HL-60 (cell line): Measurements from ENCODE around the gene ZBTB49.

Source experiments
- DNase-seq, 2 experiments: peaks; one replicate each; pipeline ENCODE4 v3.0.0-alpha.2; 2010 to 2020; ENCODE audit warnings: low read depth in 1 of 2, low spot score in 1 of 2
- H3K27ac ChIP-seq: fragments of 250-450 bp; sonication (Bioruptor Pico); replicated peaks from 2 replicates; pipeline ENCODE4 v1.5.1; 2020; ENCODE audit warnings: mild to moderate bottlenecking, moderate library complexity
- H3K27me3 ChIP-seq: fragments of 250-450 bp; sonication (Bioruptor Pico); 2 replicates; pipeline ENCODE4 v1.5.1; 2021; ENCODE audit warnings: mild to moderate bottlenecking, moderate library complexity; ENCODE audit not compliant: insufficient read depth, poor library complexity, severe bottlenecking
- H3K4me3 ChIP-seq: replicated peaks from 2 replicates; pipeline ENCODE4 v1.5.1; 2011; ENCODE audit warnings: mild to moderate bottlenecking, control low read depth, low read length; ENCODE audit not compliant: insufficient read depth
- CTCF ChIP-seq: IDR thresholded peaks from one replicate; pipeline ENCODE4 v1.5.1; 2011; ENCODE audit warnings: low read length, control low read depth, inconsistent platforms; ENCODE audit not compliant: insufficient read depth
- GABPA ChIP-seq: IDR thresholded peaks from 2 replicates; pipeline ENCODE4 v1.6.1; 2012; ENCODE audit warnings: low read depth
- POLR2AphosphoS5 ChIP-seq: IDR thresholded peaks from 2 replicates; pipeline ENCODE4 v1.6.1; 2012; ENCODE audit warnings: low read depth
- REST ChIP-seq: IDR thresholded peaks from 2 replicates; pipeline ENCODE4 v1.6.1; 2012; ENCODE audit warnings: low read depth; ENCODE audit not compliant: insufficient replicate concordance
- SPI1 ChIP-seq: IDR thresholded peaks from 2 replicates; pipeline ENCODE4 v1.6.1; 2012; ENCODE audit warnings: low read depth, mild to moderate bottlenecking, borderline replicate concordance

The ZBTB49 gene

GRCh38 chr4:4368809-4369580, 78.9 kb downstream of the ZBTB49 start:
- TF ChIP-seq SPI1 = no peak
- TF ChIP-seq POLR2AphosphoS5 = no peak
- no peak for TF ChIP-seq REST
- TF ChIP-seq CTCF = no peak
- TF ChIP-seq GABPA = no peak
- DNase-seq = no peak
- no peak overlapping the region for H3K4me3 ChIP-seq
- H3K27ac ChIP-seq = no peak overlapping the region
- H3K27me3 ChIP-seq = no peaks in the 10 kb centered on the region
